Prostate gland (tissue), 2 donors: ENCODE data around the gene GNAZ.

Experiments used
- CTCF ChIP-seq, 4 experiments: fragments of 200-600 bp in 2 of 4; fragments of 450-650 bp in 2 of 4; sonication (generic) in 2 of 4; IDR thresholded peaks; 1 replicate in 3 of 4; 2 replicates in 1 of 4; pipeline ENCODE4 v1.5.1; 2016 to 2019; ENCODE audit warnings: antibody characterized with exemption in 4 of 4, mild to moderate bottlenecking in 2 of 4, moderate library complexity in 2 of 4
- POLR2AphosphoS5 ChIP-seq: sonication (generic); formaldehyde crosslinking; IDR thresholded peaks from one replicate; pipeline ENCODE4 v1.6.1; 2017; ENCODE audit warnings: antibody characterized with exemption

DNA sequence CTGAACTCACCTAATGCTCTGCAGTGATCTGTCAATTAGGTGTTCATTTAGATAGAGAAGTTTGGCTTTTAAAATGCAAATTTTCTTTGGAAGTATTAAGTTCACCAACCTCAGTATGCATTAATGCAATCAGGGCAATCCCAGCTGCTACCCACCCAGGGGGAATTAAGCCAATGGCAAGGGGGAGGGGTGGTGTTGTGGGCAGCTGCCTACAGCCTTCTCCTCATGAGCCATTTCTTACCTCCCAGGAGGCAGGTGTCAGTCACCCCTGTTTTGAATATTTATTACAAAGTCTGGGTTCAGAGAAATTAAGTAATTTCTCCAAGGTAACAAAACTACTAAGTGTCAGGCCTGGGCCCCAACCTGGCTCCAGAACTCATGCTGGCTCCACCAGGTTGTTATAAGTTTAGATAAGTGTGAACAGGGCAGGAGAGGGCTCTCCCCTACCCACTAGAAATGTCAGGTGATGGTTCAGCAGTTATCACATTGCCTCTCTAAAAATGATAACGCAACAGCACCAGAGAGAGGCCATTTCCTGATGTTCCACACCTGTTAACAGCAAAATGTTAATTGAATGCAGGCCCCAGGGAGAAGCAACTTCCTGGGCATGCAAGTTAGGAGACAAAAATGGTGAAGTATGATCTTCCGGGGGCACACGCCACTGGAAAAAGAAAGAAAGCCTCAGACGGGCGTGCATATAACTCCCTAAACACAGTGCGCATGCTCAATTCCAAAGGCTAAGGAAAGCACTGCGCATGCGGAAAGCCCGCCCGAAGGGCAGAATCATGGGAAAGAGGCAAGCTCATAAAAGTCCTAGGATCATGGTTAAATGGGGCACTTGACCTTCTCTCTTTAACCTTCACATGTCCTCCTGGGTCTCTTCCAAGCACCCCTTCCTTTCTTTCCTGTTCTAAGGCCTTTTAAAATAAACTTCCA lies 35.4 kb upstream of the GNAZ start:
- TF ChIP-seq CTCF (IDR thresholded peaks at IDR 0.05), result no peak
- no peak for TF ChIP-seq POLR2AphosphoS5
